Lower lobe of right lung (tissue), 2 donors: ENCODE data around the gene ANKRD12. TPM values are rescaled to one million over a fixed set of nuclear protein-coding genes. Genes with fewer than 3 reads are reported as not detected.

ENCODE experiments used
- ATAC-seq, 2 donors: fragments of 200-7000 bp; cut with Tn5 transposase; one replicate each; pipeline ENCODE4 v1.9.1; 2020 to 2022; ENCODE audit warnings: mild to moderate bottlenecking in 2 of 2, moderate library complexity in 2 of 2
- DNase-seq: peaks from one replicate; pipeline ENCODE4 v3.0.0-alpha.2; 2020
- H3K27ac ChIP-seq: fragments of 200-600 bp; one replicate; pipeline ENCODE4 v1.8.0; 2022
- H3K27me3 ChIP-seq: fragments of 200-600 bp; one replicate; pipeline ENCODE4 v1.8.0; 2022; ENCODE audit warnings: low read depth
- H3K36me3 ChIP-seq: fragments of 200-600 bp; one replicate; pipeline ENCODE4 v1.8.0; 2022; ENCODE audit warnings: mild to moderate bottlenecking
- H3K4me1 ChIP-seq: fragments of 200-600 bp; one replicate; pipeline ENCODE4 v1.8.0; 2022
- H3K4me3 ChIP-seq: fragments of 200-600 bp; one replicate; pipeline ENCODE4 v1.8.0; 2022; ENCODE audit warnings: mild to moderate bottlenecking
- H3K9me3 ChIP-seq: fragments of 200-600 bp; one replicate; pipeline ENCODE4 v1.8.0; 2022
- CTCF ChIP-seq: fragments of 200-600 bp; IDR thresholded peaks from one replicate; pipeline ENCODE4 v1.8.0; 2022; ENCODE audit warnings: antibody characterized with exemption, mild to moderate bottlenecking
- intact Hi-C: fragments of 100-400 bp; cut with DNase I; formaldehyde crosslinking; loops from one replicate; pipeline ENCODE4 v1.11.0; 2022
- total RNA-seq: library from RNA; stranded (reverse); fragmentation: NEBNext Ultra II Directional; extraction: Animal tissue kit (Norgen Biotek cat#: 25700); gene quantifications from one replicate; pipeline ENCODE4 v1.2.1, GENCODE V29; 2021
- donor health status: DM: no; HTN: yes; CAD: no; lungs with severe emphysema.

Gene ANKRD12
- total RNA-seq, 1 donor from 2014 or later = 77.7 TPM

GRCh38 chr18:9120796-9121195, 15.8 kb upstream of the ANKRD12 start:
- Histone ChIP-seq H3K36me3 (peaks cover 51% of the 10 kb centered on the region), H3K27ac (no peak overlapping the region), H3K4me3 (no peak overlapping the region), H3K27me3 (no peaks in the 10 kb centered on the region), H3K4me1 (peaks cover 57% of the 10 kb centered on the region), H3K9me3 (no peaks in the 10 kb centered on the region)
- no peak for TF ChIP-seq CTCF
- ATAC-seq (no peak), DNase-seq (no peak)
- intact Hi-C loops = no loop called here

DNA sequence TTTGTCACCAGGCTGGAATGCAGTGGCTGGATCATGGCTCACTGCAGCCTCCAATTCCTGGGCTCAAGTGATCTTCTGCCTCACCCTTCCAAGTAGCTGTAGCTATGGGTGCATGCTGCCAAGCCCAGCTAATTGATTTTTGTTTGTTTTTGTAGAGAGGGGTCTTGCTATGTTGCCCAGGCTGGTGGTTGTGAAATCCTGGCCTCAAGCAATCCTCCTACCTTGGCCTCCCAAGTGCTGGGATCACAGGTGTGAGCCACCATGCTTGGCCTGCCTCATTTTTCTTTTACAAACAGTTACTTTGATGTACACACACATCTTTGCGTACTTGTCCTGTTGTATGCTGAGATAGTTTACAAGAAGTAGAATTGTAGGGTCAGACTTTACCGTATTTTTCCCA, 13.1 kb upstream of the ANKRD12 start:
- no peaks in the 10 kb centered on the region for H3K9me3 ChIP-seq

DNA sequence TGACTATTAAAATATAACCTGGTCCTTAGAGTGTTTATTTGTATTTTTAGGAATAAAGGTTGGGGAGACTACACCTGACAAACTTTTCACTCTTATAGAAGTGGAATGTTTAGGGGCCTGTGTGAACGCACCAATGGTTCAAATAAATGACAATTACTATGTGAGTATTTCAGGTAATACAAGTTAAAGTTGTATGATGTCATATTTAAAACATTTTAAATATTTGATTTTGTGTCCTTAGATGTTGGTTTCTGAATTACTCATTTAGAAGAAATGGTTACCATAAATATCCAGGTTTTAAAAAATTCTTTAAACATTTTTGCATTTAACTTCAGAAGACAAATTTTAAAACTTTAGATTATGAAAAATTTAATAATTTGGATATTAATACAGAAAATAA, 11.8 kb upstream of the ANKRD12 start:
- Histone ChIP-seq H3K36me3 (peaks cover 84% of the 10 kb centered on the region), H3K4me1 (peaks cover 23% of the 10 kb centered on the region), H3K4me3 (no peak overlapping the region), H3K27ac (no peak overlapping the region), H3K27me3 (no peaks in the 10 kb centered on the region), H3K9me3 (no peaks in the 10 kb centered on the region)
- TF ChIP-seq CTCF = no peak
- intact Hi-C loops = no loop called here
- no peak for DNase-seq
- ATAC-seq = no peak

More for the DNA sequence above, 13.1 kb upstream of the ANKRD12 start:
- DNase-seq (no peak), ATAC-seq (no peak)
- intact Hi-C loops = no loop called here
- Histone ChIP-seq H3K27me3 (no peaks in the 10 kb centered on the region), H3K4me1 (peaks cover 35% of the 10 kb centered on the region), H3K4me3 (no peak overlapping the region), H3K36me3 (peaks cover 78% of the 10 kb centered on the region), H3K27ac (no peak overlapping the region)
- TF ChIP-seq CTCF = no peak

GRCh38 chr18:9126337-9126736, 10.2 kb upstream of the ANKRD12 start:
- Histone ChIP-seq H3K4me3 (no peak overlapping the region), H3K4me1 (peaks cover 10% of the 10 kb centered on the region), H3K27ac (no peak overlapping the region), H3K9me3 (no peaks in the 10 kb centered on the region), H3K27me3 (no peaks in the 10 kb centered on the region), H3K36me3 (peaks cover 89% of the 10 kb centered on the region)
- no peak for TF ChIP-seq CTCF
- intact Hi-C loops = no loop called here
- ATAC-seq (no peak), DNase-seq (no peak)

DNA sequence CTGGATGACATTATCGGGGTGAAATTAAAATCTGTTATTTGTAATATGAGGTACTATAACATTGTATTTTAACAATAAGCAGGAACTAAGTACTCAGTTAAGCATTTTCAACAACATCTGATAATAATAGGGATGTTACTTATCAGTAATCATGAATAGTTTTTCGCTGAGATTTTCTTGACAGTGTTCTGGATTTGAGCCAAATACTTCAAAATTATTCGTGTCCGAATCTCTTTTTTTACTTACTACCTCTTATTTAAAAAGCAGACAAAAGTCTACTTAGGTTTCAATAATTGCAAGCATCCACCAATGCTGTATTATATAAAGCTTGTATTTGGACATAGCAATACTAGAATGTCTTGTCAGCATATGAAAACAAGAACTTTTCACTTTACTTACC, 6.4 kb upstream of the ANKRD12 start:
- DNase-seq (no peak), ATAC-seq (no peak)
- Histone ChIP-seq H3K27ac (no peak overlapping the region), H3K27me3 (no peaks in the 10 kb centered on the region), H3K9me3 (no peaks in the 10 kb centered on the region), H3K4me1 (peaks cover 24% of the 10 kb centered on the region), H3K36me3 (peaks cover 87% of the 10 kb centered on the region), H3K4me3 (no peak overlapping the region)
- intact Hi-C loops = no loop called here
- TF ChIP-seq CTCF = no peak

DNA sequence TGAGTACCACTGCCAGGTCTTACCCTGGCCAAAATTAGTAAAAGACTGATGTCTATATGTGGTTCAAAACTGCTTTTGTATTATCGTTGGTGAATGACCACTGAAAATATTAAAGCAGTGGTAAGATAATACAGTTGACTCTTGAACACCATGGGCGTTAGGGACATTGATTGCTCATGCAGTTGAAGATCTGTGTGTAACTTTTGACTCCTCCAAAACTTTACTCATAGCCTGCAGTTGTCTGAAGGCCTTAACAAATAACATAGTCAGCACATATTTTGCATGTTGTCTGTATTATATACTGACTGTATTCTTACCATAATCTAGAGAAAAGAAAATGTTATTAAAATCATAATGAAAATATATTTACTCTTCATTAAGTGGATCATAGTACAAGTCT, 5.8 kb upstream of the ANKRD12 start:
- no peak for TF ChIP-seq CTCF
- no peaks in the 10 kb centered on the region for H3K9me3 ChIP-seq
- no peak for DNase-seq
- H3K27ac ChIP-seq = no peak overlapping the region
- no peak overlapping the region for H3K4me3 ChIP-seq
- H3K36me3 ChIP-seq = peaks cover 80% of the 10 kb centered on the region
- intact Hi-C loops = no loop called here
- no peaks in the 10 kb centered on the region for H3K27me3 ChIP-seq
- peak in 1 of 2 donors; percentile 24 for ATAC-seq
- peaks cover 30% of the 10 kb centered on the region for H3K4me1 ChIP-seq
